Thyroid gland (tissue), 4 donors: ENCODE measurements around the gene PAFAH1B1.
"Not testable (repeated sequence)": the region's sequence is repeated elsewhere in the genome, so short reads cannot be mapped to it uniquely, and the experiment has no call there.

ENCODE experiments used
- POLR2A ChIP-seq, 2 donors: fragments of 450-650 bp; IDR thresholded peaks; one replicate each; pipeline ENCODE4 v1.6.1; 2017; ENCODE audit warnings: antibody characterized with exemption in 2 of 2, mild to moderate bottlenecking in 2 of 2, moderate library complexity in 1 of 2
- TF ChIP-seq, protein P1 (sequence below), 6 experiments: fragments of 200-600 bp in 3 of 6; fragments of 450-650 bp in 3 of 6; sonication (generic) in 3 of 6; IDR thresholded peaks; one replicate each; pipeline ENCODE4 v1.5.1; 2016 to 2019; ENCODE audit warnings: antibody characterized with exemption in 6 of 6, mild to moderate bottlenecking in 2 of 6, inconsistent platforms in 1 of 6, moderate library complexity in 1 of 6

DNA sequence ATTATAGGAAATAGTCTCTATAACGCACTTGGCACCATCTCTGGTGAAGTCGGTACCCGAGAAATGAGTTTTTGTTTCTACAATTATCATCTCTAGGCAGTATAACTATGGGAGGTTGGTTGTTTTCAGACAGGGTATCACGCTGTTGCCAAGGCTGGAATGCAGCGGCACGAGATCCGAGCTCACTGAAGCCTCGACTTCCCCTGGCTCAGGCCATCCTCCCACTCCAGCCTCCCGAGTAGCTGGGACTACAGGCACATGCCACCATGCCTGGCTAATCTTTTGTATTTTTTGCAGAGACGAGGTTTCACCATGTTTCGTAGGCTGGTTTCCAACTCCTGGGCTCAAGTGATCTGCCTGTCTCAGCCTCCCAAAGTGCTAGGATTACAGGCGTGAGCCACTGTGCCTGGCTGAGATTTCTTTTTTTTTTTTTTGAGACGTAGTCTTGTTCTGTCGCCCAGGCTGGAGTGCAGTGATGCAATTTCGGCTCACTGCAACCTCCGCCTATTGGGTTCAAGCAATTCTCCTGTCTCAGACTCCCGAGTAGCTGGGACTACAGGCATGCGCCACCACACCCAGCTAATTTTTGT is 105.9 kb downstream of the PAFAH1B1 start:
- TF ChIP-seq POLR2A (IDR thresholded peaks at IDR 0.05), result not testable (repeated sequence)
- TF ChIP-seq, protein P1, sequence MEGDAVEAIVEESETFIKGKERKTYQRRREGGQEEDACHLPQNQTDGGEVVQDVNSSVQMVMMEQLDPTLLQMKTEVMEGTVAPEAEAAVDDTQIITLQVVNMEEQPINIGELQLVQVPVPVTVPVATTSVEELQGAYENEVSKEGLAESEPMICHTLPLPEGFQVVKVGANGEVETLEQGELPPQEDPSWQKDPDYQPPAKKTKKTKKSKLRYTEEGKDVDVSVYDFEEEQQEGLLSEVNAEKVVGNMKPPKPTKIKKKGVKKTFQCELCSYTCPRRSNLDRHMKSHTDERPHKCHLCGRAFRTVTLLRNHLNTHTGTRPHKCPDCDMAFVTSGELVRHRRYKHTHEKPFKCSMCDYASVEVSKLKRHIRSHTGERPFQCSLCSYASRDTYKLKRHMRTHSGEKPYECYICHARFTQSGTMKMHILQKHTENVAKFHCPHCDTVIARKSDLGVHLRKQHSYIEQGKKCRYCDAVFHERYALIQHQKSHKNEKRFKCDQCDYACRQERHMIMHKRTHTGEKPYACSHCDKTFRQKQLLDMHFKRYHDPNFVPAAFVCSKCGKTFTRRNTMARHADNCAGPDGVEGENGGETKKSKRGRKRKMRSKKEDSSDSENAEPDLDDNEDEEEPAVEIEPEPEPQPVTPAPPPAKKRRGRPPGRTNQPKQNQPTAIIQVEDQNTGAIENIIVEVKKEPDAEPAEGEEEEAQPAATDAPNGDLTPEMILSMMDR (IDR thresholded peaks at IDR 0.05), result not testable (repeated sequence)
